BLaER1 treated with 17β-estradiol and CSF1 and Interleukin-3, amounts not matched to agents 10 nM and 100 nM (cell line): Measurements from ENCODE around the gene TEX11.
"Not testable (repeated sequence)": the region's sequence is repeated elsewhere in the genome, so short reads cannot be mapped to it uniquely, and the experiment has no call there.

Experiments
- H3K27ac ChIP-seq, 11 experiments: shearing (Covaris generic); formaldehyde crosslinking; 2 replicates each; pipeline ENCODE4 v1.8.1; 2022
- H3K27me3 ChIP-seq, 11 experiments: shearing (Covaris generic); formaldehyde crosslinking; 2 replicates each; pipeline ENCODE4 v1.8.1; 2022
- H3K36me3 ChIP-seq, 11 experiments: shearing (Covaris generic); formaldehyde crosslinking; 2 replicates each; pipeline ENCODE4 v1.8.1; 2022
- H3K4me1 ChIP-seq, 10 experiments: shearing (Covaris generic); formaldehyde crosslinking; 2 replicates each; pipeline ENCODE4 v1.8.1; 2022
- H3K4me2 ChIP-seq, 11 experiments: shearing (Covaris generic); formaldehyde crosslinking; 2 replicates each; pipeline ENCODE4 v1.8.1; 2022
- H3K4me3 ChIP-seq, 10 experiments: shearing (Covaris generic); formaldehyde crosslinking; 2 replicates each; pipeline ENCODE4 v1.8.1; 2022
- H3K9ac ChIP-seq, 11 experiments: shearing (Covaris generic); formaldehyde crosslinking; 2 replicates each; pipeline ENCODE4 v1.8.1; 2022
- H3K9me3 ChIP-seq, 11 experiments: shearing (Covaris generic); formaldehyde crosslinking; replicated peaks in 1 of 11; 2 replicates each; pipeline ENCODE4 v1.8.1; 2022
- H4K20me1 ChIP-seq, 11 experiments: shearing (Covaris generic); formaldehyde crosslinking; 2 replicates each; pipeline ENCODE4 v1.8.1; 2022
- Cebpa-rat ChIP-seq, 11 experiments: shearing (Covaris generic); IDR thresholded peaks; 2 replicates each; pipeline ENCODE4 v1.8.1; 2022

Gene TEX11

DNA sequence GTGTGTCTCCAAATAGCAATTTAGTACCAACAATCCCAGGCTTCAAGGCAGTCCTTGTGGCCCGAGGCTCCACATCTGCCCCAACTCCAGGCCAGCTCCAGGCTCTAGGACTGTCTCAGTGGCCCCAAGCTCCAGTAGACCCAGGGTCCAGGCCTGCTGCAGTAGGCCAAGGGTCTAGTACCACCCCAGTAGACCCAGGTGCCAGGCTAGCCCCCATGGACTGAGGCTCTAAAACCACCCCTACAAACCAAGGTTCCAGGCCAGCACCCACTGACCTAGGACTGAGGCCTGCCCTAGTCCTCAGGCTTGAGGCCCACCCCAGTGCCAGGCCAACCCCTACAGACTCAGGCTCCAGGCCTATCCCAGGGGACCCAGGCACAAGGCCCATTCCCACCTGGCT lies 272.3 kb downstream of the TEX11 start:
- no peak overlapping the region for H3K4me2 ChIP-seq
- no peak overlapping the region for H3K4me3 ChIP-seq
- H3K9me3 ChIP-seq, result peaks cover 12 to 26% (median 19%) of the 10 kb centered on the region in 11 experiments; a peak in 20 of 22 replicates
- no peak for TF ChIP-seq Cebpa-rat (IDR thresholded peaks at IDR 0.05)
- no peak overlapping the region for H3K9ac ChIP-seq
- no peaks in the 10 kb centered on the region for H3K4me1 ChIP-seq
- no peaks in the 10 kb centered on the region for H4K20me1 ChIP-seq
- peaks cover 0 to 46% (median 27%) of the 10 kb centered on the region in 11 experiments; a peak in 17 of 22 replicates for H3K27me3 ChIP-seq
- H3K27ac ChIP-seq, result no peak overlapping the region
- H3K36me3 ChIP-seq, result no peaks in the 10 kb centered on the region

DNA sequence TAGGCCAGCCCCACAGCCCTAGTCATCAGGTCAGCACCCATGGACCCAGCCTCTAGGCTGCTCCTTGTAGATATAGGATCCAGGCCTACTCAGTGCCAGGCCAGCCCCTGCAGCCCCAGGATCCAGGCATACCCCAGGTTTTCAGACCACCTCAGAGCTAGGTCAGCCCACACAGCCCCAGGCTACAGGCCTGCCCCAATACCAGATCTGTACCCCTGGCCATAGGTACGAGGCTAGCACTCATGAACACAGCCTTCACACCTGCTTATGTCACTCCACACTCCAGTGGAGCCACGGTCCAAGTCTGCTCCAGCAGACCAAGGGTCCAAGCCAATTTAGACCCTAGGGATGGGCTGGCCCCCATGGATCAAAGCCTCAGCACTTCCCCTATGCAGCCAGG lies 272.8 kb downstream of the TEX11 start:
- no peaks in the 10 kb centered on the region for H4K20me1 ChIP-seq
- no peak overlapping the region for H3K4me3 ChIP-seq
- H3K4me2 ChIP-seq, result no peak overlapping the region
- no peak overlapping the region for H3K27ac ChIP-seq
- H3K36me3 ChIP-seq, result no peaks in the 10 kb centered on the region
- no peak for TF ChIP-seq Cebpa-rat (IDR thresholded peaks at IDR 0.05)
- H3K27me3 ChIP-seq, result peaks cover 4 to 51% (median 32%) of the 10 kb centered on the region in 11 experiments; a peak in 20 of 22 replicates
- H3K9me3 ChIP-seq, result peaks cover 12 to 26% (median 19%) of the 10 kb centered on the region in 11 experiments; a peak in 20 of 22 replicates
- no peak overlapping the region for H3K9ac ChIP-seq
- H3K4me1 ChIP-seq, result no peaks in the 10 kb centered on the region

DNA sequence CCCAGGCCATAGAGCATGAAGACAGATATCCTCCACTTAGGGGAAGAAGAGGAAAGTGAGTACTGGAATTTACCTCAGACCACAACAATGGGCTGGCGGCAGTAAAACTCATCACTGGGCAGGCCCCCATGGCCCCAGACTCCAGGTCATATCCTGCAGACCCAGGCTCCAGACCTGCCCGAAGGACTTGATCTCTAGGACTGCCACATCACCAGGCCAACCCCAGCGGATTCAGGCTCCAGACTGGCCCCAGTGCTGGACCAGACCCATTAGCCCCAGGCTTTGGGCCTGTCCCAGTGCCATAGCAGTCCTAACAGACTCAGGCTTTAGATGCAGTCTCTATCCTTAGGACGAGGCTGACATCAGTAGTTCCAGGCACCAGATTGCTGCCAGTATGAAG lies 273.3 kb downstream of the TEX11 start:
- Histone ChIP-seq H3K9me3 (peaks cover 12 to 26% (median 19%) of the 10 kb centered on the region in 11 experiments; a peak in 20 of 22 replicates), H3K4me3 (no peak overlapping the region), H3K27ac (no peak overlapping the region), H3K4me2 (no peak overlapping the region), H3K27me3 (peaks cover 4 to 53% (median 32%) of the 10 kb centered on the region in 11 experiments; a peak in 20 of 22 replicates), H3K9ac (no peak overlapping the region), H3K36me3 (no peaks in the 10 kb centered on the region), H3K4me1 (no peaks in the 10 kb centered on the region), H4K20me1 (no peaks in the 10 kb centered on the region)
- TF ChIP-seq Cebpa-rat (IDR thresholded peaks at IDR 0.05), result no peak

DNA sequence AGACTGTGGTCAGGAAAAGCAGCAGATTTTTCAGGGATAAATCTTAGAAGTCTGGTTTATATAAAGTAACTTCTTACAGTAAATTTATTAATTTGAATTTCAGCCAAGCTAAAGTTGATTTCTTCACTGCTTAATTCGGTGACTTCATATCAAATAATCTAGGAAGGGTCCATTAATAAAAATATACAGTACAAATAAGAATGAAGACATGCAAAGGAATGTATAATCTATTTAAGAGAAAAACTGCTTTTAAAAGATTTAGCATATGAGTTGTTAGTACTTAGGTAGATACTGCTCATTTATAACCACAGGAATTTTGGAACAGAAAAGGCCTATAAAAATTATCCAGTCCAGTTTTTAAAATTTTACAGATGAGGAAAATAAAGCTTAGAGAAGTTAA lies 286.8 kb downstream of the TEX11 start:
- Histone ChIP-seq H3K9ac (no peak overlapping the region), H3K4me1 (peaks cover 0 to 4% (median 0%) of the 10 kb centered on the region in 10 experiments; a peak in 5 of 20 replicates), H3K4me3 (no peak overlapping the region), H4K20me1 (no peaks in the 10 kb centered on the region), H3K36me3 (no peaks in the 10 kb centered on the region), H3K4me2 (no peak overlapping the region), H3K27me3 (peaks cover 86 to 96% (median 94%) of the 10 kb centered on the region in 11 experiments), H3K27ac (no peak overlapping the region), H3K9me3 (no peaks in the 10 kb centered on the region; a peak in 1 of 22 replicates)
- no peak for TF ChIP-seq Cebpa-rat (IDR thresholded peaks at IDR 0.05)

DNA sequence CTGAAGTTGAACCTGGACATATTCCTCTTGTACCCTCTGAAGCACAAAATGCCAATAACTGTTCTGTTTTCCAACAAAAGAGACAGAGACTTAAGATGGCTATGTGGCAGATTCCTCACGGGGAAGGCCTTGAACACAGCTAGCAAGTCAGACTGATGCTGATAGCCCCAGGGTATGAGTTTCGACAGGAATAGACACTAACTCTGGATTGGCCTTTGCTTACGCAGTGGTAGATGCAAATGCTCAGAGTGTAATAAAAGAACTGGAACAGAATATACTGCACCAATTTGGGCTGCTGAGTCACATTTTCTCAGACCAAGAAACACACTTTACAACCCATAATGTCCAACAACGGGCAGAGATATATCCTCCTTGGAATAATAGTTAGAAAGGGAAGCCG lies 290.0 kb downstream of the TEX11 start:
- Histone ChIP-seq H3K4me2 (no peak overlapping the region), H4K20me1 (peaks cover 0 to 5% (median 0%) of the 10 kb centered on the region in 11 experiments; a peak in 2 of 22 replicates), H3K9me3 (peaks cover 0 to 4% (median 0%) of the 10 kb centered on the region in 11 experiments; a peak in 2 of 22 replicates), H3K27ac (no peak overlapping the region), H3K36me3 (no peaks in the 10 kb centered on the region), H3K4me1 (no peaks in the 10 kb centered on the region), H3K4me3 (no peak overlapping the region), H3K9ac (no peak overlapping the region), H3K27me3 (peaks cover 76 to 95% (median 91%) of the 10 kb centered on the region in 11 experiments)
- no peak for TF ChIP-seq Cebpa-rat (IDR thresholded peaks at IDR 0.05)

DNA sequence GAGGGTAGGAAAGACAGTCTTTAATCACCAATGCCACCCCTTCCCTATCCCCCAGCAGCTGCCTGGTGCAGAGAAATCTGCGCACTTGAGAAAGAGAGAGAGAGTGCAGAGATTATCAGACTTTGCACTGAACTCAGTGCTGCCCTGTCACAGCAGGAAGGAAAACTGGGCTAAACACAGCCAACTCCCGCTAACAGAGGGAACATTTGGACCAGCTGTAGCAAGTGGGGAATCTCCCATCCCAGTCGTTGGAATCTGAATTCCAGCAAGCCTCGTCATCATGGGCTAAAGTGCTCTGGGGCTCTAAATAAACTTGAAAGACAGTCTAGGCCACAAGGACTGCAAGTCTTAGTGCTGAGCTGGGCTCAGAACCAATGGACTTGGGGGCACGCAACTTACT lies 295.2 kb downstream of the TEX11 start:
- H3K4me1 ChIP-seq, result peaks cover 0 to 23% (median 14%) of the 10 kb centered on the region in 10 experiments; a peak in 15 of 20 replicates
- peaks cover 0 to 5% (median 0%) of the 10 kb centered on the region in 11 experiments; a peak in 3 of 22 replicates for H4K20me1 ChIP-seq
- no peaks in the 10 kb centered on the region for H3K36me3 ChIP-seq
- H3K4me2 ChIP-seq, result no peak overlapping the region
- no peak overlapping the region for H3K27ac ChIP-seq
- H3K4me3 ChIP-seq, result no peak overlapping the region
- H3K9me3 ChIP-seq, result peaks cover 0 to 5% (median 0%) of the 10 kb centered on the region in 11 experiments; a peak in 2 of 22 replicates
- peaks cover 71 to 94% (median 91%) of the 10 kb centered on the region in 11 experiments for H3K27me3 ChIP-seq
- no peak overlapping the region for H3K9ac ChIP-seq
- no peak for TF ChIP-seq Cebpa-rat (IDR thresholded peaks at IDR 0.05)

DNA sequence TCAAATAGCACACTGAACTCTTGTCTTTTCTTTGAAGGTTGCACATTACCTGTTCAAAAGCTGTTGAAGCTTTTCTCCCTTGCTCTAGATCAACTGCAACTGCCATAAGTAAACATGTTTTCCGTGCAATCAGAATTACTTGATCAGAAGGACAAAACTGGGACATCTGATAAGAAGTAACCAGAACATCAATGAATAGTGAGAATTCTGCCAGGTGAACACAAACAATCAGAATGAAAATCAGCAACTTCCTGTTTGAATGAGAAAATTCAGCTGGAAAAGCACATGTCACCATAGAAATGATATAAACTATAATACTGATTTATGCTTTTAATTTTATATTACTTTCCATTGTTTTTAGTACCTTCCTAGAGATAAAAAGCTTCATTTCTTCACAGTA lies 303.2 kb downstream of the TEX11 start:
- Histone ChIP-seq H3K4me3 (no peak overlapping the region), H3K4me1 (peaks cover 0 to 2% (median 0%) of the 10 kb centered on the region in 10 experiments; a peak in 4 of 20 replicates), H4K20me1 (no peaks in the 10 kb centered on the region; a peak in 1 of 22 replicates), H3K9me3 (no peaks in the 10 kb centered on the region), H3K27ac (no peak overlapping the region), H3K36me3 (no peaks in the 10 kb centered on the region), H3K27me3 (peaks cover 56 to 66% (median 61%) of the 10 kb centered on the region in 11 experiments), H3K4me2 (no peak overlapping the region), H3K9ac (no peak overlapping the region)
- no peak for TF ChIP-seq Cebpa-rat (IDR thresholded peaks at IDR 0.05)

DNA sequence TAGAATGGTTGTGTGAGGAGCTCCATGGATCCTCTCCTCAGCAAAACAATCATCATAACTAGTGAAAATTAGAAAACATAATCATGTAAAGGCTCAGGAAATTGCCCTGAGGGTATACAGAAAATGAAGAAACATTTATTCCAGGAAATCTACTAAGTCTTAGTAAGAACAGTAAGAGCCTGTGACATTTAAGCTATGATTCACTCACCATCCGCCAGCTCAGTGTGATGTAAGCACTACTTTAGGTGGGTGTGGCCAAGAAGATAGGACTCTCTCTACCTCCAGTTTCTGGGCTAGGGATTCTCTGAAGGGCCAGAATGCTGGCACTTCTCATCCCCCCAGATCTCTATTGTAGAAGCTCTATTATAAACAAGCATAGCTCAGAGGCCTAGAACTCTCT lies 316.4 kb downstream of the TEX11 start:
- Histone ChIP-seq H4K20me1 (no peaks in the 10 kb centered on the region), H3K27ac (no peak overlapping the region), H3K4me1 (no peaks in the 10 kb centered on the region), H3K27me3 (peaks cover 24 to 77% (median 62%) of the 10 kb centered on the region in 11 experiments; a peak in 21 of 22 replicates), H3K4me2 (no peak overlapping the region), H3K9me3 (peaks cover 17 to 48% (median 36%) of the 10 kb centered on the region in 11 experiments), H3K9ac (no peak overlapping the region), H3K36me3 (no peaks in the 10 kb centered on the region), H3K4me3 (no peak overlapping the region)
- TF ChIP-seq Cebpa-rat (IDR thresholded peaks at IDR 0.05), result no peak

DNA sequence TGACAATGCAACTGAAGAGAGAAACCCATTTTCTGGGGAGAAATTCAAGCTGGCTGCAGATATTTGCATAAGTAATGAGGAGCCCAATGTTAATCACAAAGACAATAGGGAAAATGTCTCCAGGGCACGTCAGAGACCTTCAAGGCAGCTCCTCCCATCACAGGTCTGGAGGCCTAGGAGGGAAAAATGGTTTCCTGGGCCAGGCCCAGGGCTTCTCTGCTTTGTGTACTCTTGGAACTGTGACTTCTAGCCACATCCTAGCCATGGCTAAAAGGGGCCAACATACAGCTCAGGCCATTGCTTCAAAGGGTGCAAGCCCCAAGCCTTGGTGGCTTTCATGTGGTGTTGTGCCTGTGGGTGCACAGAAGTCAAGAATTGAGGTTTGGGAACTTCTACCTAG lies 321.4 kb downstream of the TEX11 start:
- H4K20me1 ChIP-seq, H3K4me3 ChIP-seq, H3K36me3 ChIP-seq, H3K4me1 ChIP-seq, H3K9ac ChIP-seq, H3K27ac ChIP-seq, H3K4me2 ChIP-seq: not testable (repeated sequence)
- Histone ChIP-seq H3K9me3 (peaks cover 20 to 49% (median 29%) of the 10 kb centered on the region in 11 experiments), H3K27me3 (peaks cover 3 to 57% (median 33%) of the 10 kb centered on the region in 11 experiments; a peak in 20 of 22 replicates)

DNA sequence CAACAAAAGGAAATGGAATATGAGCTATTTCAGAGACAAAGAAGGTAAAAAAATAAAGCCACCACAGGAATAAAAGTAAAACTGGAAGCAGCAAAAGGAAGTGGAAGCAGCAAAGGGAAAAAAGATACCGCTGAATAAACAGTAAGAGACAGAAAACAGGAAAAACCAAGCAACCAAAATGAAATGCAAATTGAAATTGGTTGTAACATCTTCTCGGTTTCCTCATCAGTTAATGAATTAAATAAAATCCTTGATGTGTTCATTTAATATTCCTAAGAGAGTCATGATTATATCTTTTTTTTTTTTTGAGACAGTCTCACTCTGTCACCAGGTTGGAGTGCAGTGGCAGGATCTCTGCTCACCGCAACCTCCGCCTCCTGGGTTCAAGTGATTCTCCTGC lies 331.1 kb downstream of the TEX11 start:
- H3K9me3 ChIP-seq, result peaks cover 21 to 38% (median 29%) of the 10 kb centered on the region in 11 experiments
- TF ChIP-seq Cebpa-rat (IDR thresholded peaks at IDR 0.05), result no peak
- H3K4me1 ChIP-seq, result no peaks in the 10 kb centered on the region
- no peaks in the 10 kb centered on the region for H3K36me3 ChIP-seq
- H3K4me3 ChIP-seq, result no peak overlapping the region
- no peaks in the 10 kb centered on the region for H4K20me1 ChIP-seq
- H3K27ac ChIP-seq, result no peak overlapping the region
- no peak overlapping the region for H3K4me2 ChIP-seq
- no peak overlapping the region for H3K9ac ChIP-seq
- peaks cover 5 to 55% (median 26%) of the 10 kb centered on the region in 11 experiments; a peak in 14 of 22 replicates for H3K27me3 ChIP-seq

DNA sequence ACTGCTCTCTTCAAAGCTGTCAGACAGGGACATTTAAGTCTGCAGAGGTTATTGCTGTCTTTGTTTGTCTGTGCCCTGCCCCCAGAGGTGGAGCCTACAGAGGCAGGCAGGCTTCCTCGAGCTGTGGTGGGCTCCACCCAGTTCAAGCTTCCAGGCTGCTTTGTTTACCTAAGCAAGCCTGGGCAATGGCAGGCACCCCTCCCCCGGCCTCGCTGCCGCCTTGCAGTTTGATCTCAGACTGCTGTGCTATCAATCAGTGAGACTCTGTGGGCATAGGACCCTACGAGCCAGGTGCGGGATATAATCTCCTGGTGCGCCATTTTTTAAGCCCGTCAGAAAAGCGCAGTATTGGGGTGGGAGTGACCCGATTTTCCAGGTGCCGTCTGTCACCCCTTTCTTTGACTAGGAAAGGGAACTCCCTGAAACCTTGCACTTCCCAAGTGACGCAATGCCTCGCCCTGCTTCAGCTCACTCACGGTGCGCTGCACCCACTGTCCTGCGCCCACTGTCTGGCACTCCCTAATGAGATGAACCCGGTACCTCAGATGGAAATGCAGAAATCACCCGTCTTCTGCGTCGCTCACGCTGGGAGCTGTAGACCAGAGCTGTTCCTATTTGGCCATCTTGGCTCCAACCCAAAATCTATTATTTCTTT lies 338.5 kb downstream of the TEX11 start:
- not testable (repeated sequence) for H3K9ac ChIP-seq, H3K36me3 ChIP-seq, H3K27ac ChIP-seq, H3K4me1 ChIP-seq, H3K4me3 ChIP-seq, H4K20me1 ChIP-seq, H3K4me2 ChIP-seq
- Histone ChIP-seq H3K9me3 (peaks cover 0 to 16% (median 10%) of the 10 kb centered on the region in 11 experiments; a peak in 7 of 22 replicates), H3K27me3 (peaks cover 7 to 39% (median 23%) of the 10 kb centered on the region in 11 experiments; a peak in 18 of 22 replicates)
